T-helper 17 cell (primary cell): ENCODE measurements around the gene MTMR12. TPM values are rescaled to one million over a fixed set of nuclear protein-coding genes. Genes with fewer than 3 reads are reported as not detected.

ENCODE experiments used
- ATAC-seq: fragments of 150-1000 bp; cut with Tn5 transposase; 2 replicates; pipeline ENCODE4 v1.10.0; 2021; ENCODE audit warnings: mild to moderate bottlenecking, moderate library complexity
- DNase-seq, 3 donors: peaks; one replicate each; pipeline versions ENCODE4 v3.0.0 to v3.0.0-alpha.2; 2020 to 2021
- H3K9me3 ChIP-seq: one replicate; pipeline ENCODE4 v1.7.0; 2013; ENCODE audit warnings: low read length, mild to moderate bottlenecking; ENCODE audit not compliant: control insufficient read depth, poor library complexity, severe bottlenecking
- H3K27ac Mint-ChIP-seq: one replicate; pipeline ENCODE4 v1.8.0; 2022; ENCODE audit warnings: mild to moderate bottlenecking, moderate library complexity, mixed read lengths
- H3K27me3 Mint-ChIP-seq: one replicate; pipeline ENCODE4 v1.8.0; 2022; ENCODE audit warnings: mixed read lengths
- H3K36me3 Mint-ChIP-seq: one replicate; pipeline ENCODE4 v1.8.0; 2022; ENCODE audit warnings: low read depth, mixed read lengths
- H3K4me1 Mint-ChIP-seq: one replicate; pipeline ENCODE4 v1.8.0; 2022; ENCODE audit warnings: mild to moderate bottlenecking, mixed read lengths
- H3K4me3 Mint-ChIP-seq: one replicate; pipeline ENCODE4 v1.8.0; 2022; ENCODE audit warnings: mild to moderate bottlenecking, moderate library complexity, mixed read lengths
- total RNA-seq, 4 donors: library from RNA in 2 of 4; stranded (reverse) in 2 of 4; gene quantifications; one replicate each; pipeline ENCODE4 v1.2.3 and lab custom pipeline; 2022 to 2026

MTMR12 gene
- total RNA-seq, 2 donors from 2014 or later: 20.6 to 29.4 TPM

GRCh38 chr5:32201122-32201753 lies 111.5 kb downstream of the MTMR12 start:
- Mint-ChIP-seq H3K4me3 (no peak overlapping the region), H3K4me1 (no peaks in the 10 kb centered on the region), H3K36me3 (no peaks in the 10 kb centered on the region), H3K27ac (no peak overlapping the region), H3K27me3 (peaks cover 32% of the 10 kb centered on the region)
- H3K9me3 ChIP-seq: no peaks in the 10 kb centered on the region
- DNase-seq (no peak), ATAC-seq (no peak)

GRCh38 chr5:32197032-32197431 lies 115.7 kb downstream of the MTMR12 start:
- Mint-ChIP-seq H3K36me3 (peaks cover 3% of the 10 kb centered on the region), H3K4me3 (no peak overlapping the region), H3K27ac (no peak overlapping the region), H3K4me1 (no peaks in the 10 kb centered on the region), H3K27me3 (peaks cover 42% of the 10 kb centered on the region)
- DNase-seq (no peak), ATAC-seq (no peak)
- H3K9me3 ChIP-seq: no peaks in the 10 kb centered on the region

- Mint-ChIP-seq H3K4me3 (no peak overlapping the region), H3K36me3 (peaks cover 3% of the 10 kb centered on the region), H3K4me1 (no peaks in the 10 kb centered on the region), H3K27me3 (peaks cover 33% of the 10 kb centered on the region), H3K27ac (no peak overlapping the region)
- H3K9me3 ChIP-seq: no peaks in the 10 kb centered on the region
- DNase-seq (no peak), ATAC-seq (no peak)
These were observed 117.5 kb downstream of the MTMR12 start for GRCh38 chr5:32195265-32195664.

GRCh38 chr5:32193591-32193990 lies 119.1 kb downstream of the MTMR12 start:
- no peak overlapping the region for H3K4me3 Mint-ChIP-seq
- no peaks in the 10 kb centered on the region for H3K4me1 Mint-ChIP-seq
- H3K36me3 Mint-ChIP-seq: peaks cover 3% of the 10 kb centered on the region
- ATAC-seq (no peak), DNase-seq (no peak)
- H3K27ac Mint-ChIP-seq: no peak overlapping the region
- peaks cover 27% of the 10 kb centered on the region for H3K27me3 Mint-ChIP-seq
- H3K9me3 ChIP-seq: no peaks in the 10 kb centered on the region

DNA sequence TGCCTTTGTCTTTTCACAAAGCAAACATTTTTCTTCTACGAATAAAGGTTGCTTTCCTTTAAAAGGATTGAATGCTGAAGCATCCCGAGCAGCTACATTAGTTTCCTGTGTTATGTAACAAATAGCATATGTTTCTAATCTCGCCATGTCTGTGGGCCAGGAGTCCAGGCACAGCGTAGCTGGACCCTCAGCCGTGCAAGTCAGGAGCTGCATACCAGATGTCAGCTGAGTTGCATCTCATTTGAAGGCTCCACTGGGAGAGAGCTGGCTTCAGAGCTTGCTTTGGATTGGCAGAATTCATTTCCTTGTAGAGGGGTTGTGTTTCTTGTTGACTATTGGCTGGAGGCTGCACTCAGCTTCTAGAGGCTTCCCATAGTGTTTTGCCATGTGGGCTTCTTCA lies 122.6 kb downstream of the MTMR12 start:
- Mint-ChIP-seq H3K27me3 (peaks cover 20% of the 10 kb centered on the region), H3K36me3 (peaks cover 3% of the 10 kb centered on the region), H3K4me1 (no peaks in the 10 kb centered on the region), H3K4me3 (no peak overlapping the region), H3K27ac (no peak overlapping the region)
- no peak for ATAC-seq
- DNase-seq: no peak
- H3K9me3 ChIP-seq: no peaks in the 10 kb centered on the region

- no peak overlapping the region for H3K27ac Mint-ChIP-seq
- DNase-seq (no peak), ATAC-seq (no peak)
- no peaks in the 10 kb centered on the region for H3K9me3 ChIP-seq
- no peaks in the 10 kb centered on the region for H3K4me1 Mint-ChIP-seq
- H3K27me3 Mint-ChIP-seq: peaks cover 5% of the 10 kb centered on the region
- H3K36me3 Mint-ChIP-seq: no peaks in the 10 kb centered on the region
- no peak overlapping the region for H3K4me3 Mint-ChIP-seq
These were observed 125.1 kb downstream of the MTMR12 start for GRCh38 chr5:32187675-32188074.

DNA sequence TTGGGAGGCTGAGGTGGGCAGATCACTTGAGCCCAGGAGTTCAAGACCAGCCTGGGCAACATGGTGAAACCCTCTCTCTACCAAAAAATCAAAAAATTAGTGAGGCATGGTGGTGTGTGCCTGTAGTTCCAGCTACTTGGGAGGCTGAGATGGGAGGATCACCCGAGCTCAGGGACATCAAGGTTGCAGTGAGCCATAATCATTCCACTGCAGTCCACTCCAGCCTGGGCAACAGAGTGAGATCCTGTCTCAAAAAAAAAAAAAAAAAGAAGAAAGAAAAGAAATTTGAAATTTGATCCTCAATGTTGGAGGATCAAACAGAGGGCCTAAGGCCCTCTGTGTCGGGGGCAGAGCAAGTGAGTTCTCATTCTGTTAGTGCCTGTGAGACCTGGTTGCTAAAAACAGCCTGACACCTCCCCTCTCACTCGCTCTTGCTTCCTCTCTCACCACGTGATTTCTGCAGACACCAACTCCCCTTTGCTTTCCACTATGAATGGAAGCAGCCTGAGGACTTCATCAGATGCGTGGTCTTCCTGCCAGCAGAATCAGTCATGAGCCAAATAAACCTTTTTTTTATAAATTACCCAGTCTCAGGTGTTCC lies 130.2 kb downstream of the MTMR12 start:
- Mint-ChIP-seq H3K36me3 (peaks cover 3% of the 10 kb centered on the region), H3K4me3 (no peak overlapping the region), H3K27ac (no peak overlapping the region), H3K27me3 (peaks cover 9% of the 10 kb centered on the region), H3K4me1 (peaks cover 2% of the 10 kb centered on the region)
- DNase-seq (no peak), ATAC-seq (no peak)
- H3K9me3 ChIP-seq: no peaks in the 10 kb centered on the region

Other genes starting within 250 kb of the MTMR12 start
- gene GOLPH3, start 138.6 kb downstream of the MTMR12 start, total RNA-seq: 10 to 100 TPM; 59.1 to 61.9 TPM
- 10 to 100 TPM; 51.2 to 63.7 TPM for gene ZFR, start 131.8 kb upstream of the MTMR12 start, total RNA-seq